DMS79 treated with DMSO at 0.1 percent for 48 hours (cell line): ENCODE data around the gene CFAP90.

Experiments used
- DNase-seq: peaks from one replicate; lab custom pipeline; 2025; lab: John Stamatoyannopoulos, UW

CFAP90 gene

GRCh38 chr5:7850395-7851239 is at the start of gene CFAP90:
Gene CFAP90, minus strand, starts transcription at chr5:7851133. Its CDS starts 112 bp downstream, at chr5:7851021.
- peak; percentile 40 for DNase-seq

- no peak for DNase-seq
These were observed 46.2 kb upstream of the CFAP90 start for GRCh38 chr5:7897014-7897600.

- no peak for DNase-seq
These were observed 43.9 kb upstream of the CFAP90 start for GRCh38 chr5:7894860-7895259.

- no peak for DNase-seq
These were observed 43.5 kb upstream of the CFAP90 start for GRCh38 chr5:7894439-7894838.

- DNase-seq, result no peak
These were observed 38.0 kb upstream of the CFAP90 start for GRCh38 chr5:7888901-7889300.

GRCh38 chr5:7886849-7887475 is 36.0 kb upstream of the CFAP90 start:
- peak; percentile 93 for DNase-seq

- DNase-seq, result peak; percentile 91
These were observed 33.7 kb upstream of the CFAP90 start for GRCh38 chr5:7884491-7885267.

GRCh38 chr5:7882926-7883325 is 32.0 kb upstream of the CFAP90 start:
- peak; percentile 75 for DNase-seq

- DNase-seq, result no peak
These were observed 30.9 kb upstream of the CFAP90 start for GRCh38 chr5:7881816-7882215.

- no peak for DNase-seq
These were observed 30.2 kb upstream of the CFAP90 start for GRCh38 chr5:7881091-7881490.

- no peak for DNase-seq
These were observed 27.5 kb upstream of the CFAP90 start for GRCh38 chr5:7878381-7878873.

- peak; percentile 48 for DNase-seq
These were observed 26.9 kb upstream of the CFAP90 start for GRCh38 chr5:7877851-7878250.

- no peak for DNase-seq
These were observed 25.9 kb upstream of the CFAP90 start for GRCh38 chr5:7876867-7877266.

- no peak for DNase-seq
These were observed 24.2 kb upstream of the CFAP90 start for GRCh38 chr5:7875151-7875550.

- no peak for DNase-seq
These were observed 23.7 kb upstream of the CFAP90 start for GRCh38 chr5:7874639-7875038.

GRCh38 chr5:7873216-7873615 is 22.3 kb upstream of the CFAP90 start:
- DNase-seq, result no peak

- DNase-seq, result no peak
These were observed 21.7 kb upstream of the CFAP90 start for GRCh38 chr5:7872517-7873130.

- DNase-seq, result no peak
These were observed 20.7 kb upstream of the CFAP90 start for GRCh38 chr5:7871653-7872052.

GRCh38 chr5:7869474-7870136 is 18.7 kb upstream of the CFAP90 start:
- no peak for DNase-seq

GRCh38 chr5:7868773-7869473 is 18.0 kb upstream of the CFAP90 start, which contains the start of the genes FASTKD3 and MTRR:
Gene FASTKD3, minus strand, starts transcription at chr5:7869031. Its CDS starts 948 bp downstream, at chr5:7868083.
Gene MTRR, plus strand, starts transcription at chr5:7869148. Its CDS starts 1,647 bp downstream, at chr5:7870795.
- DNase-seq, result peak; percentile 73
